Measurements from ENCODE around the gene TACR2.

DNA sequence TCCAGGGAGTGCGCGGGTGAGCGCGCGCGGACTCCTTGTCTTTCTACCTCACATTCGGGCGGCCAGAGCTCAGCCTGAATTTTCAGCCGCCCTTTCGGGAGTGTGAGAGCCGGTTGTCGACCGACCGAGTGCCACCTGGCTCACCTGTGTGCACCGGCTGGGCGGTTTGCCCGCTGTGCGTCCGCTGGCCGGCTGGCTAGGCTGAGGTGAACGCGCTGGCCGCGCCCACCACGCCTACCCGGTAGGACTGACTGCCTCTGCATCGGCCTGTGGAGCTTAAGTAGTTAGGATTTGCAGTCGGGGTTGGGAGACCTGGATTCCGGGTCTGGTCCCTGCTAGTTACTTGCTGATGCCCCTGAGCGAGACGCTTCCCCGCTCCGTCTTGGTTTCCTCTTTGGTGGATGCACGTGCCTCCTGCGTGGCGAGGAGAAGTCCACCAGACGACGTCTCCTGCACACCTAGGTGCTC lies 35.1 kb upstream of the TACR2 start:
- TF ChIP-seq, protein P1, sequence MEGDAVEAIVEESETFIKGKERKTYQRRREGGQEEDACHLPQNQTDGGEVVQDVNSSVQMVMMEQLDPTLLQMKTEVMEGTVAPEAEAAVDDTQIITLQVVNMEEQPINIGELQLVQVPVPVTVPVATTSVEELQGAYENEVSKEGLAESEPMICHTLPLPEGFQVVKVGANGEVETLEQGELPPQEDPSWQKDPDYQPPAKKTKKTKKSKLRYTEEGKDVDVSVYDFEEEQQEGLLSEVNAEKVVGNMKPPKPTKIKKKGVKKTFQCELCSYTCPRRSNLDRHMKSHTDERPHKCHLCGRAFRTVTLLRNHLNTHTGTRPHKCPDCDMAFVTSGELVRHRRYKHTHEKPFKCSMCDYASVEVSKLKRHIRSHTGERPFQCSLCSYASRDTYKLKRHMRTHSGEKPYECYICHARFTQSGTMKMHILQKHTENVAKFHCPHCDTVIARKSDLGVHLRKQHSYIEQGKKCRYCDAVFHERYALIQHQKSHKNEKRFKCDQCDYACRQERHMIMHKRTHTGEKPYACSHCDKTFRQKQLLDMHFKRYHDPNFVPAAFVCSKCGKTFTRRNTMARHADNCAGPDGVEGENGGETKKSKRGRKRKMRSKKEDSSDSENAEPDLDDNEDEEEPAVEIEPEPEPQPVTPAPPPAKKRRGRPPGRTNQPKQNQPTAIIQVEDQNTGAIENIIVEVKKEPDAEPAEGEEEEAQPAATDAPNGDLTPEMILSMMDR (IDR thresholded peaks at IDR 0.05; ENCODE audit: extremely low read depth in 1 of 2, insufficient read depth in 1 of 2, low read depth in 1 of 2, low read length in 2 of 2) = no peak
- TF ChIP-seq EZH2 (IDR thresholded peaks at IDR 0.05; ENCODE audit: borderline replicate concordance, low read depth, low read length, severe bottlenecking) (no peak), POLR2AphosphoS5 (IDR thresholded peaks at IDR 0.05; ENCODE audit: insufficient read depth, low read depth, low read length) (no peak), POLR2A (IDR thresholded peaks at IDR 0.05; ENCODE audit: low read depth, low read length) (no peak), FOS (IDR thresholded peaks at IDR 0.05; ENCODE audit: borderline replicate concordance, insufficient read depth, low read length) (no peak)
- TF ChIP-seq, protein P2, sequence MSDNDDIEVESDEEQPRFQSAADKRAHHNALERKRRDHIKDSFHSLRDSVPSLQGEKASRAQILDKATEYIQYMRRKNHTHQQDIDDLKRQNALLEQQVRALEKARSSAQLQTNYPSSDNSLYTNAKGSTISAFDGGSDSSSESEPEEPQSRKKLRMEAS (IDR thresholded peaks at IDR 0.05; ENCODE audit: insufficient read depth, insufficient read length) = no peak

Measured in endothelial cell of umbilical vein (primary cell).